ENCODE measurements around the gene CTSE. TPM values are rescaled to one million over a fixed set of nuclear protein-coding genes. Genes with fewer than 3 reads are reported as not detected.

The CTSE gene
- polyA plus RNA-seq, 1 donor (not counting 4 experiments of a cell fraction or from before 2014, with no cell fraction given), result 0.33 TPM

DNA sequence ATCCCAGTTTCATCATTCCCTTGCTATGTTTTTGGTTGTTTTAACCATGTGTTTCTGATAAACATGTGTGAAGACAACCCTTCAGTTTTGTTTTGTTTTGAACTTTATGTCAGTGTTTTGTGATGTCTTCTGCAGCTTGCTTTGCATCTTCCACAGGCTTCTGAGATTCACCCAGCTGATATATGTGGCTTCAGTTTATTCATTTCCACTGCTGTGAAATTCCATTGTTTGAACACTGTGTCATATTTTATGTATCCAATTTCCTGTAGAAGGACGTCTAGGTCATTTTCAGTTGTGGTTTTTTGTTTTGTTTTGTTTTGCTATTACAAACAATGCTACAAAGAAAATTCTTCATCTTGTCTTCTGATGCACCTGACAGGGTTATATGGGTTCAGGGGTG, 53.2 kb downstream of the CTSE start:
- H4K20me1 ChIP-seq (ENCODE audit: control insufficient read depth, extremely low read depth, insufficient read depth, low read length), result no peaks in the 10 kb centered on the region
- FAIRE-seq, result no peak
- H3K36me3 ChIP-seq (ENCODE audit: control insufficient read depth in 2 of 2, extremely low read depth in 1 of 2, insufficient read depth in 2 of 2, low read length in 2 of 2), result no peaks in the 10 kb centered on the region
- no peak overlapping the region for H2AFZ ChIP-seq (ENCODE audit: control insufficient read depth, low read length)
- H3K27ac ChIP-seq (ENCODE audit: control insufficient read depth, insufficient read depth, low read length), result no peak overlapping the region
- H3K27me3 ChIP-seq (ENCODE audit: control insufficient read depth, extremely low read depth, insufficient read depth, low read length), result peaks cover 2% of the 10 kb centered on the region
- no peak for DNase-seq (ENCODE audit: low read depth, low spot score)
- dilution Hi-C loops (cut with MboI; ENCODE audit: extremely low pct_ligation_motif_present, low sequenced_read_pairs), result no loop called here
- no peak overlapping the region for H3K4me2 ChIP-seq (ENCODE audit: control insufficient read depth, extremely low read depth, insufficient read depth, low read depth, low read length)
- TF ChIP-seq, protein P1, sequence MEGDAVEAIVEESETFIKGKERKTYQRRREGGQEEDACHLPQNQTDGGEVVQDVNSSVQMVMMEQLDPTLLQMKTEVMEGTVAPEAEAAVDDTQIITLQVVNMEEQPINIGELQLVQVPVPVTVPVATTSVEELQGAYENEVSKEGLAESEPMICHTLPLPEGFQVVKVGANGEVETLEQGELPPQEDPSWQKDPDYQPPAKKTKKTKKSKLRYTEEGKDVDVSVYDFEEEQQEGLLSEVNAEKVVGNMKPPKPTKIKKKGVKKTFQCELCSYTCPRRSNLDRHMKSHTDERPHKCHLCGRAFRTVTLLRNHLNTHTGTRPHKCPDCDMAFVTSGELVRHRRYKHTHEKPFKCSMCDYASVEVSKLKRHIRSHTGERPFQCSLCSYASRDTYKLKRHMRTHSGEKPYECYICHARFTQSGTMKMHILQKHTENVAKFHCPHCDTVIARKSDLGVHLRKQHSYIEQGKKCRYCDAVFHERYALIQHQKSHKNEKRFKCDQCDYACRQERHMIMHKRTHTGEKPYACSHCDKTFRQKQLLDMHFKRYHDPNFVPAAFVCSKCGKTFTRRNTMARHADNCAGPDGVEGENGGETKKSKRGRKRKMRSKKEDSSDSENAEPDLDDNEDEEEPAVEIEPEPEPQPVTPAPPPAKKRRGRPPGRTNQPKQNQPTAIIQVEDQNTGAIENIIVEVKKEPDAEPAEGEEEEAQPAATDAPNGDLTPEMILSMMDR (optimal IDR thresholded peaks at IDR 0.05 in 1 of 3, IDR thresholded peaks at IDR 0.05 in 1 of 3, conservative IDR thresholded peaks at IDR 0.05 in 1 of 3; ENCODE audit: extremely low read depth in 1 of 3, insufficient read depth in 2 of 3, low read length in 3 of 3), result no peak
- no peak for TF ChIP-seq EZH2 (IDR thresholded peaks at IDR 0.05; ENCODE audit: low read length)
- H3K4me1 ChIP-seq (ENCODE audit: control insufficient read depth, extremely low read depth, insufficient read depth, low read length), result no peaks in the 10 kb centered on the region
- no peak overlapping the region for H3K4me3 ChIP-seq (ENCODE audit: control insufficient read depth in 2 of 3, extremely low read depth in 1 of 3, insufficient read depth in 2 of 3, low read depth in 1 of 3, low read length in 3 of 3)
- no peaks in the 10 kb centered on the region for H3K9me3 ChIP-seq (ENCODE audit: control insufficient read depth, low read depth, low read length)
- H3K79me2 ChIP-seq (ENCODE audit: control insufficient read depth, insufficient read depth, low read length), result no peaks in the 10 kb centered on the region
- H3K9me1 ChIP-seq (ENCODE audit: control insufficient read depth, extremely low read depth, insufficient read depth, low read length), result no peaks in the 10 kb centered on the region
- no peak overlapping the region for H3K9ac ChIP-seq (ENCODE audit: control insufficient read depth, extremely low read depth, insufficient read depth, low read length)

DNA sequence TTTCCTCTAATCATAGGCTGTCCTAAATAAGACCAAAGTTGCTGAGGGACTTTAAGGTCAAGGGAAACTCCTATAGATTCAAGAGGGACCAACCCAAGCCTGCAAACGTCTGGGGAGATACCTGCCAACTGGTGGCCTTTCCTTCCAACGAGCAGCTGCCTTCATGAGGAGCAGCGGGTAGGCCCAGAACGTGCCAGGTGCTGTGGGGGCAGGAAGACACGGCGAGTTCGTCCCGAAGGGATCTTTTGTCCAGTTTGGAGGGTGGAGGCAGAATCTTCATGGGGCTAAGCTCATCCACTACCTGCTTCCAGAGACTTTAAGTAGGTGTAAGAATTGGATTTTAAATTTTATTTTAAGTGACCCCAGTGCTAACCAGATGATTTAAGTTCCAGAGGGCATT, 54.5 kb downstream of the CTSE start:
- Histone ChIP-seq H3K27me3 (ENCODE audit: control insufficient read depth, extremely low read depth, insufficient read depth, low read length) (peaks cover 4% of the 10 kb centered on the region), H4K20me1 (ENCODE audit: control insufficient read depth, extremely low read depth, insufficient read depth, low read length) (no peaks in the 10 kb centered on the region), H3K4me3 (ENCODE audit: control insufficient read depth in 2 of 3, extremely low read depth in 1 of 3, insufficient read depth in 2 of 3, low read depth in 1 of 3, low read length in 3 of 3) (no peak overlapping the region), H2AFZ (ENCODE audit: control insufficient read depth, low read length) (no peak overlapping the region), H3K4me2 (ENCODE audit: control insufficient read depth, extremely low read depth, insufficient read depth, low read depth, low read length) (no peak overlapping the region), H3K9me1 (ENCODE audit: control insufficient read depth, extremely low read depth, insufficient read depth, low read length) (no peaks in the 10 kb centered on the region), H3K9ac (ENCODE audit: control insufficient read depth, extremely low read depth, insufficient read depth, low read length) (no peak overlapping the region), H3K4me1 (ENCODE audit: control insufficient read depth, extremely low read depth, insufficient read depth, low read length) (no peaks in the 10 kb centered on the region), H3K27ac (ENCODE audit: control insufficient read depth, insufficient read depth, low read length) (no peak overlapping the region), H3K36me3 (ENCODE audit: control insufficient read depth in 2 of 2, extremely low read depth in 1 of 2, insufficient read depth in 2 of 2, low read length in 2 of 2) (no peaks in the 10 kb centered on the region), H3K79me2 (ENCODE audit: control insufficient read depth, insufficient read depth, low read length) (no peaks in the 10 kb centered on the region), H3K9me3 (ENCODE audit: control insufficient read depth, low read depth, low read length) (no peaks in the 10 kb centered on the region)
- dilution Hi-C loops (cut with MboI; ENCODE audit: extremely low pct_ligation_motif_present, low sequenced_read_pairs), result no loop called here
- DNase-seq (ENCODE audit: low read depth, low spot score), result no peak
- no peak for TF ChIP-seq EZH2 (IDR thresholded peaks at IDR 0.05; ENCODE audit: low read length)
- TF ChIP-seq, protein P1 (optimal IDR thresholded peaks at IDR 0.05 in 1 of 3, IDR thresholded peaks at IDR 0.05 in 1 of 3, conservative IDR thresholded peaks at IDR 0.05 in 1 of 3; ENCODE audit: extremely low read depth in 1 of 3, insufficient read depth in 2 of 3, low read length in 3 of 3), result no peak
- no peak for FAIRE-seq
